Stimulated activated CD8-positive, alpha-beta memory T cell treated with anti-CD3 and anti-CD28 coated beads, Interleukin-15, amount 100 ng/mL, for 1 hour (primary cell): ENCODE data around the gene ANTXR1.

Source experiments
- DNase-seq: peaks from one replicate; pipeline ENCODE4 v3.0.0-alpha.2; 2020; ENCODE audit warnings: low read depth

Gene ANTXR1

DNA sequence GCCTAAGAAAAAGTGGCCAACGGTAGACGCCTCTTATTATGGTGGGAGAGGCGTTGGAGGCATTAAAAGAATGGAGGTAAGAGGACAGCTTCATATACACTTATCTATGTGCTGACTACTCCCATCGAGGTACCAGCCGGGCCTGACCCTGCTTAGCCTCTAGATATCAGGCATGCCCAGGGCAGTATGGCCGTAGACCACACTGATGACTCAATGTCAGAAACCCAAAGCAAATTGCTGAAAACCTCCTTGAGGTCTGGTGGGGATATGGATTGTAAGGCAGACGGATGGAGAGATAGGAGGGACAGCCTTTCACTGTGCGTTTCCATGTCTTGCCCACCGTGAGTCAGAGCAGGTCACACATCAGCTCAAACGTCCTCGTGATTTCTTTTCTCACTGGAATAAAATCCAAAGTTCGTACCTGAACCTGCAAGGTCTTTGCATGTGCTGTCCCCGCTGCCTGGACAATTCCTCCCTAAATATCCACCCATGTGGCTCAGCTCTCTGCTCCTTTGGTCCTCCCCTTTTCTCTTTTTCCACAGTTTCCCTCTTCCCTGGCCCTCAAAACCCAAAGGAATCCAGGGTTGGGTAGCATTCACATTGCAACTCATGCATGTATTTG, 168.9 kb downstream of the ANTXR1 start:
- DNase-seq: no peak

- DNase-seq: no peak
Measured at GRCh38 chr2:69183659-69184058, 170.7 kb downstream of the ANTXR1 start.

DNA sequence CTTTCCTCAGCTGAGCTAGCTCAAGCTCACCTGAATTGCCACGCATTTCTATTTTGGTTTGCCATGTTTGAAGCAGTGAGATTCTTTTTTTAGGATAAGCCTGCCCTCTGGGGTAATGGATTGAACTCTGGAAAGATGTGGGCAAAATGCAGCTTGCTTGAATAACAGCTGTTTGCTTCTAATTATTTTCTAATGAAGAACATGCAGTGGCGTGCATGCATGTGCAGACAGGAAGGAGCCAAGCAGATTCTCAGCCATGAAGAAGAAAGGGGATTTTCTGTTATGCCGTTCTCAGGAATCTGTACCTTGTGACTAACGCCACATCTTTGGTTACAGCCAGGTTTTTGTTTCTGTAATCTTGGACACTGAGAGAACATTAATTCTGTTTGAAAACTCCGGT, 171.2 kb downstream of the ANTXR1 start:
- DNase-seq: no peak

GRCh38 chr2:69185807-69186206, 172.8 kb downstream of the ANTXR1 start:
- DNase-seq: no peak

DNA sequence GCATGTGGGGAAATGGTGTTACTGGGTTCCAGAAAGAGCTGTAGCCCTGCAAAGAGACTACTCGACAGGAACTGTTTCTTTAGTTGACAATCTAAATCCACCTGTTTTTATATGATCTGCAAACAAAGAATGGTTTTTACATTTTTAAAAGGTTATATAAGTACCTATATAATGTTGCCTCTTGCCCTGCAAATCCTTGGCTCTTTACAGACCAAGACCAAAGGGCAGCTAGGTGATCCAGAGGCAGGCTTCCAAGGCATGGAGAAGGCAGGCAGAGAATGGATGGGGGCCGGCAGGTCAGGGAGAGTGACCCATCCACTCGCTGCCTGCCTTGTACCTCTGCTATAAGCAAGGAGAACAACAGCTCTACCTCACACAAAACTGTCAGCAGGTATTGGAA, 173.6 kb downstream of the ANTXR1 start:
- no peak for DNase-seq

DNA sequence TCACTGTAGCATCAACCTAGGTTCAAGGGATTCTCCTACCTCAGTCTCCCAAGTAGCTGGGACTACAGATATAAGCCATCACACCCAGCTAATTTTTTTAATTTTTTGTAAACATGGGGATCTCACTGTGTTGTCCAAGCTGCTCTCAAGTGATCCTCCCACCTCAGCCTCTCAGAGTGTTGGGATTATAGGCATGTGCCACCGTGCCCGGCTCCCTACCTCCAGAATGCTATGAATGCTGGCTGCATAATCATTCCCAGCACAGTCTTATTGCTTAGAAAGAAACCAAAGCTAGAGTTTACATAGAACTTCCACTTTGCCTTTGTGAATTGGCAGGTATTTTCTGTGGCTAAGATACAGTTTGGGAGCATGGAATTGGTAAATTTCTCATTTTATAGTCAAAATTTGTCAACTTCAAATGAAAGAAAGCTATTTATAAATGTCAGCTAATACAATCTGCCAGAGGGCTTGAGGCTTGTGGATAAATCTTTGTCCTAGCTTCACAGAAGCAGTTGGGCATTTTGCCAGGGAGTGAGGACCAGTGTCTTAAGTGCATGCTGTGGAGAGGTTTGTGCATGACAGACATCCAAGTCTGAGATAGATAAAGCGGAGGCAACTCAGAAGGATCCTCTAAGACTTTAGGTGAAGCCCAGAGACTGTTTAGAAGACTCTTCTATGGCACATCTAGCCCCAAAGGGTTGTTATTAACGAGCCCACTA, 175.4 kb downstream of the ANTXR1 start:
- DNase-seq: no peak

- no peak for DNase-seq
Measured at GRCh38 chr2:69190743-69191404, 177.9 kb downstream of the ANTXR1 start.

DNA sequence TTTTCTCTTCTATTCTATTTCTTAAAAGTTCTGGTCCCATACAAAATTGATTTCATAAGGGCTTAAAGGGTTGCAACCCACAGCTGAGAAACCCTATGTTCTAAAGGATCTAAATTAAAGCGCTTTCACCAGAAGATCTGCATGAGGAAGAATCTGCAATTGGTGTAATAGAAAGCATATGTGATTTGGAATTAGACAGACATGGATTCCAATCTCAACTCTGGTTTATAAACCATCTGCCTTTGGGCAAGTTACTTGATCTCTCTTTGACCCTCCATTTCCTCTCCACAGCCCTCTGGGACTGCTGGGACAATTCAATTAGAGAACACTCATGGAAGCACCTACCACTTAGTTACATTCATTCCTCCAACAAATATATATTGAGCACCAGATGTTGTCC, 178.7 kb downstream of the ANTXR1 start:
- no peak for DNase-seq

DNA sequence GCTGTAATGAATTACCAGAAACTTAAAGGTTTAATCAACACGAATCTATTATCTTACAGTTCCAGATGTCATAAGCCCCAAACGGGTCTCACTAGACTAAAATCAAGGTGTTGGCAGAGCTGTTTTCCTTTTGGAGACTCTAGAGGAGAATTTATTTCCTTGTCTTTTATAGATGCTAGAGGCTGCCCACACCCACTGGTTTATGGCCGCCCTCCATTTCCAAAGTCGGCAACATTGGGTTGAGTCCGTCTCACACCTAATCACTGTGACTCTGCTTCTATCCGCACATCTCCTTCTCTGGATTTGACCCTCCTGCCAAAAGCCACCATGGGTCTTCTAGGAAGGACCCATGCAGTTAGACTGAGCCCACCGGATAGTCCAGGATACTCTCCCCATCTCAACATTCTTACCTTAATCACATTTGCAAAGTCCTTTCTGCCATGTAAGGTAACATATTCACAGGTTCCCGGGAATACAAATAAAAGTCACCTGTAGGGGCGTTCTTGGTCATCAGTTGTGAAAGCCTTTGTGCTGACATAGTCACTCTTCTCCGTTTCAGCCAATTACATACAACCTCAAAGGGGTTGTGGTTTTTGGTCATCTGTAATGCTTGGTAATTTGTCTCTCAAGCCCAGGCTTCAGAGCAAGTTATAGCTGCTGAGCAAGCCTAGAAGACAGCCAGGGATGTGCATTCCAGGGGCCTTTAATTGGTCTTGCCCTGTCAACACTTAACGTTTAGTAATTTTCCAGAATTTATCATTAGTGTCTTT, 179.4 kb downstream of the ANTXR1 start:
- DNase-seq: no peak

DNA sequence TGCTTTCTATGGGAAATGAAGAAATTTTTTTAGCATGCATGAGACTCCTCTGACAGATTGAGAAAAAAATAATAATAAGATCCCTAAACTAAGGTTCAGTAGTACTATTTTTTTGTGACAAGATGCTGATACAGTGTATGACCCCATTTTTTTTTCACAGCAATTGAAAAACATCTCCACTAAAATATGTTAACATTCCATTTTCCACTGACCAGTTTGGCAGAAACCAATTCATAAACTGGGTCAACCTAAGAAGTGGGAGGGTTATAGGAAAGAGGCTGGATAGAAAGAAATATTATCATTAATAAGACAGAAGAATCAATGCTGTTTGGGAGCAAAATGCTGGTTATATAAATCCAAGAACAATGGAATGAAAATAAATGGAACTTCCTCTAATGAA, 182.7 kb downstream of the ANTXR1 start:
- DNase-seq: no peak

- DNase-seq: no peak
Measured at GRCh38 chr2:69196327-69197117, 183.5 kb downstream of the ANTXR1 start.

- DNase-seq: no peak
Measured at GRCh38 chr2:69200107-69200520, 187.1 kb downstream of the ANTXR1 start.

GRCh38 chr2:69201259-69201658, 188.3 kb downstream of the ANTXR1 start:
- no peak for DNase-seq

- no peak for DNase-seq
Measured at GRCh38 chr2:69202327-69202726, 189.3 kb downstream of the ANTXR1 start.

- DNase-seq: no peak
Measured at GRCh38 chr2:69203166-69203985, 190.4 kb downstream of the ANTXR1 start.

DNA sequence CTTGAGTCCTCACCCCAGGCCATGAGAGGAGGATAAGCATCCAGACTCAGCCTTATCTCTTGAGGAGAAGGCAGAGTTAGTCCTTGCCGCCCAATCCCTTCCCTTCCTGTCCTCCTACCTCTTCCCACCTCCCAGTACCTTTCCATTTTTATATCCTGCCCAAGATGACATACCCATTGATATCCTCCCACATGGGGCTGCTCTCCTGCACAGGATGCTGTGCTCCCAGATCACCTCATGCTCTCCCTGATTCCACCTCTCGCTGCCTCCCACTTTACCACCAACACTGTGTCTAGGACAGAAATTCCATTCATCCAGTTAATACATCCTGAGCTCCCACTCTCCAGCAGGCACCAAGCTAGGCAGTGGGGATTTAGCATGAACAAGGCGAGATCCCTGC, 191.7 kb downstream of the ANTXR1 start:
- DNase-seq: no peak

- DNase-seq: no peak
Measured at GRCh38 chr2:69205076-69205475, 192.1 kb downstream of the ANTXR1 start.

GRCh38 chr2:69205491-69205890, 192.5 kb downstream of the ANTXR1 start:
- no peak for DNase-seq

- DNase-seq: no peak
Measured at GRCh38 chr2:69208023-69208595, 195.1 kb downstream of the ANTXR1 start.

- DNase-seq: no peak
Measured at GRCh38 chr2:69209482-69209881, 196.5 kb downstream of the ANTXR1 start.

DNA sequence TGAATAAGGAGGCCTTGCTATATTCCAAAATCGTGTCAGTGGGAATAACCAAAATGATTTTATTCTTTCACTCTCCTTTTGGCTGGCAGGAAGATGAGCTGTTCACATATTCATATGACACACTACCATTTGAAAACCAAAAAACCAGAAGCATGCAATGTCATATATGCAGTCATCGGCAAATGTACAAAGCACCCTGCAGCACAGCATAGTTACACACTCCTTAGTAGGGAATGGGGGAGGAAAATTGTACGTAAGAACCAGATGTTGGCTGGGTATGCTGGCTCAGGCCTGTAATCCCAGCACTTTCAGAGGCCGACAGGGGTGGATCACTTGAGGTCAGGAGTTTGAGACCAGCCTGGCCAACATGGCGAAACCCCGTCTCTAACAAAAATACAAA, 197.4 kb downstream of the ANTXR1 start:
- no peak for DNase-seq
